Muscle of arm (tissue), 12 donors: Measurements from ENCODE around the gene ARHGAP26. TPM values are rescaled to one million over a fixed set of nuclear protein-coding genes. Genes with fewer than 3 reads are reported as not detected.
"Not testable (repeated sequence)": the region's sequence is repeated elsewhere in the genome, so short reads cannot be mapped to it uniquely, and the experiment has no call there.

Experiments used
- DNase-seq: peaks from one replicate; pipeline ENCODE4 v3.0.0-alpha.2; 2013
- polyA plus RNA-seq, 12 donors: library from polyadenylated mRNA; unstranded; fragments of 120-200 nt; gene quantifications; one replicate each; pipeline ENCODE4 v1.2.1, GENCODE V29; 2013; ENCODE audit not compliant: insufficient read length in 12 of 12

ARHGAP26 gene
- polyA plus RNA-seq, 12 donors = 12.3 to 34.1 (median 15.8) TPM; not detected in 1

DNA sequence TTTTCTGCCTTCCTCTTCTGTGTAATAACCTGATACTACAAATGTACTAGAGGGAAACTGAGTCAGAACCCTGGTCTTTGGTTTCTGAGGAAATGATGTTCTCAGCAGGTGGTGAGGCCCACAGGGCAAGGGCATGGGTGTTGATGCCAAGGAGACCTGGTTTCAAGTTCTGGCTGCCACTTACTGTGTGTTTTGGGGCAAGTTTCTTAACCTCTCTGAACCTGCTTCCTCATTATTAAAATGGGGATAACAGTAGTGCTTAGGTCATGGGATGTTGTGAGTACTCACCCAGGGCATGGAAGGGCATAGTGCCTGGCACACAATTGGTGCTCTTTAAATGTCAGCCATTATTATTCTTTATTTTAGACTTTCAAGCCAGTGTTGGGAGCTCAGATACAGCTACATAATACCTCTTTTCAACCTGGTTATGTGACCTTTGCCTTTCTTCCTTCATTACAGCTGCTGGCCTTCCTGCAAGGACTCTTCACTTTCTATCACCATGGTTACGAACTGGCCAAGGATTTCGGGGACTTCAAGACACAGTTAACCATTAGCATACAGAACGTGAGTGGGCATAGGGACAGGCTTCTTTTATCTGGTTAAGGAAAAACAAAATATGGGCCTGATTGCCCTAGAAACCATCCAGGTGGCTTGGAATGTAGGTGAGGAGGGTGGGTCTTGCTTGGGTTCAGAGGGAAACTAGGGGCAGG lies 131.5 kb downstream of the ARHGAP26 start:
- no peak for DNase-seq

DNA sequence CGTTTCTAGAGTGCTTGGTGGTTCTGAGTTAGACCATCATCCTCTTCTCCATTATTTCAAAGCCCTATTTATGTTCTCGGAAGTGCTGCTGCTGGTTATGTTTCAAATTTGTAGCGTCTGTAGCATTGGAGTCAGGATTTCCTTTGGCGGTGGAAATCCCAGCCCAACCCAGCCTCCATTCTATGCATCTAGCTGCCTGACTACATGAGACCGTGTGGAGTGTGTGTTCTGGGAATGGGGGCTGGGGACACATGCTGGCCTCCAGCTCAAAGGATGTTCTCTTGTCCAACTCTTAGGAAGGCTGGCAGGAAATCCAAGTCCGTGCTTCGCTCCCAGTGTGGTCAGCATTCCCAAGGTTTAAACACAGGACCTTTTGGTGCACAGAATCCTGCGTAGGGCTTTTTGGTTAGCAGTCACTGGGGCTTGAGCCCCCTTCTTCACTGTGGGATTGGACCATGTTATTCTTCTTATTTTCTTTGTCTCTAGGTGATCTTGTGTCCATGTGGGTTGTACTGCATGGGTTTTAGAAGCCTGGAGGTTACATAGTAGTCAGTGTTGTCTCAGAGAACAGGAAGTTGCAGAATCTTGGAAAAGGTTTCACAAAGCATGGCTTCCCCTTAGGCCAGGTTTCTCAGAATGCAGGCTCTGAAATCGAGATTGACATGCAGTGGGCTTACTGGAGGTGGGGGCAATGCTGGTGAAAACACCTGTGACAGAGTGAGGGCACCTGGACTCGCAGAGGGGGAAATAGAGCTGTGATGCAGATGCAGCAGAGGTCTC lies 132.2 kb downstream of the ARHGAP26 start:
- DNase-seq = no peak

DNA sequence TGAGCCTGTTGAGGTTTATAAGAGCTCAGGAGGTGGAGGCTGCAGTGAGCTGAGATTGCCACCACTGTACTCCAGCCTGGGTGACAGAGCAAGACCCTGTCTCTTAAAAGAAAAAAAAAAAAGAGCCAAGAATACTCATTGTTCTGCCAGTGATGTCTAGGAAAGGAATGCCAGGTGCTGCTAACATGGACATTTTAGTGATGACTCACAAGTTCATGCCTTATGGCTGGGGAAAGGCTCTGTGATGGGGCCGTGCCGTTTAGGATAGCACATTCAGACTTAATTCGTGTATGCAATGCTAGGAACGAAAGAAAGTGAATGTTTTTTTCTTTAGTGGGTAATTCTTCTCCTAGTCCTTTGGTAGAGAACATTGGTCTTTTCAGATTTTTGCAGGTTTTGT lies 134.2 kb downstream of the ARHGAP26 start:
- no peak for DNase-seq

DNA sequence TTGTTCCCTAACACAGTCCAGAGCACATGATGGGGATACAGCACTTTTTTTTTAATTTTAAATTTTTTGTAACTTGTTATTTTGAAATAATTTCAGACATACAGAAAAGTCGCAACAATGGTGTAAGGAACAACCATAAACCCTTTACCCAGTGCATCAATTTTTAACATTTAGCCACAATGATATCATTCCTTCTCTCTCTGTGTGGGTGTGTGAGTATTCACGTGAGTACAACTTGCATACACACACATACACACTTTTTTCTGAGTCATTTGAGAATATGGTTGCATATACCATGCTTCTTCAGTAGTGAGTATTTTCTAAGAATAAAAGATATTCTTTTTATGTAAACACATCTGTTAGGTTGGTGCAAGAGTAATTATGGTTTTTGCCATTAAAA lies 135.2 kb downstream of the ARHGAP26 start:
- DNase-seq = no peak

GRCh38 chr5:142906863-142907671 lies 136.9 kb downstream of the ARHGAP26 start:
- peak; percentile 79 for DNase-seq

DNA sequence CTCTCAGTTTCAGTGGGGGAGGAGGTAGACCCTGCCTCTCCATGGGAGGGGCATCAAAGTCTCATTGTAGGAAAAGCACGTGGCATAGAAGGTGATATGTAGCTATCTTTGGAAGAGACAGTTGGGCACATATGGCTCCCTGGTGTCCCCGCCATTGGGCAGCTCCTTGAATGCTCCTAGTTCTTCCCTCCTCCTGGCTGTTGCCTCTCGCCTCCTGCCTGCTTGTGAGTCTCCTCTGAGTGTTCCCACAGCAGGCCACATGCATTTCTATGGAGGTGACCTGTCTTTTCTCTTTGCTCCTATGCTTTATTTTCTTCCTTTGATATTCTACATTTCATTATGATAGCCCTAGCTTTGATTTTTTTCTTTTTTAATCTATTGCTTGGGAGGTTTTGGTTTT lies 138.5 kb downstream of the ARHGAP26 start:
- DNase-seq = no peak

DNA sequence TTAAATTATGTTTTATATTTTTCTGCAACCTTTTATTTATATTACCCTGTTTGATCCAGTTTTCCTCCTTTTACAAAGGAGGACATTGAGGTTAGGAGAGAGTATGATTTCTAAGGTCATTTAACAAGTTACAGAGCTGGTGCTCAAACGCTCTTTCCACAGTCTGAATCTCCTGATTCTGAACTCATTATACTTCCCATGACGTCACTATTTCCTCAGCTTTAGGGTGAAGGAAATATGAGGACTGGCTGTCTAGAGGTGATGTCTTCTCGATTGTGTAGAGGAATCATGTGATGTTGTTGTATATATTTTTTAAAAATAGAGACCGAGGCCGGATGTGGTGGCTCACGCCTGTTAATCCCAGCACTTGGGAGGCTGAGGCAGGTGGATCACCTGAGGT lies 140.0 kb downstream of the ARHGAP26 start:
- DNase-seq = no peak

GRCh38 chr5:142911170-142911569 lies 141.0 kb downstream of the ARHGAP26 start:
- no peak for DNase-seq

- no peak for DNase-seq
Observed at GRCh38 chr5:142911775-142912174, 141.6 kb downstream of the ARHGAP26 start.

DNA sequence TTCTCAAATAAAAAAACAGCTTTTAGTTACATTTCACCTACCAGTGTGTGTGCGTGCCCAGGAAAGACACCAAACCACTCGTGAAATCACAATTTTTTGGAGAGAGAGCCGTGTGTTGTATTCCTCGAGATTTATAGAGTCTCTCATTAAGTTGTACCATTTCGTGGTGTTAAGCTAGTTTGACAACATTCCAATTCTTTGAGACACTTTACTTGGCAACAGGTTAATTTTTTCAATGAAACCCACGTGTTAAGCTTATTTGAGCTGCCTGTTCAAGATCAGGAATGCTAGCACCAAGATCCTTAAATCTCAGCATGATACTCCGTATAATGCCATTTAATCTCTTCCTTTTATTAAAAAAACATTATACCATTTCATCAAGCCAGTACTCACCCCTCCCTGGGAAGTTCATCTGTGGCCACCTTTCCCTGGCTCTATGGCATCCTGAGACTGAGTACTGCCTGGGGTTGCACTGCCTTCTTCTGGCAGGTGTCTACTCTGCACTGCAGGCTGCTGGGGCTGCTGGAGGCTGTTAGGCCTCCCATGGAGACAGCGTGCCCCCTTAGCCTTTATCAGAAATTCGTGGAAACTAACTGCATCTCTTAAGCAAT lies 143.7 kb downstream of the ARHGAP26 start:
- no peak for DNase-seq

DNA sequence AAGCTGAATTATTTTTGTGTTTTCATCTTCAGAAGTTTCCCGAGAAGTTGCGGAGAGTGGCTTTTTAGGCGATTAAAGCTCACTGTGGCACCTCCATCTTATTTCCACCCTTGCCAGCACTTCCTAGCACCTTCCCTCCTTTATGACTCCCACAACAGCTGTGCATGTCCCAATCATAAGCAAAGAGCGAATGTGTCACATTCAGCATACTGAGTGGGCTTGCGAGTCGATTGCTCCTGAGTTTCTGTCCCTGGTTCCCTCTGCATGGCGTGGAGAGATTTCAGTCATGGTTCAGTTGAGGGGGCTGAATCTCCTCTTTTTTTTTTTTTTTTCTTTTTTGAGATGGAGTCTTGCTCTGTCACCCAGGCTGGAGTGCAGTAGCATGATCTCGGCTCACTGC lies 144.9 kb downstream of the ARHGAP26 start:
- DNase-seq = no peak

- no peak for DNase-seq
Observed at GRCh38 chr5:142915813-142916424, 145.7 kb downstream of the ARHGAP26 start.

DNA sequence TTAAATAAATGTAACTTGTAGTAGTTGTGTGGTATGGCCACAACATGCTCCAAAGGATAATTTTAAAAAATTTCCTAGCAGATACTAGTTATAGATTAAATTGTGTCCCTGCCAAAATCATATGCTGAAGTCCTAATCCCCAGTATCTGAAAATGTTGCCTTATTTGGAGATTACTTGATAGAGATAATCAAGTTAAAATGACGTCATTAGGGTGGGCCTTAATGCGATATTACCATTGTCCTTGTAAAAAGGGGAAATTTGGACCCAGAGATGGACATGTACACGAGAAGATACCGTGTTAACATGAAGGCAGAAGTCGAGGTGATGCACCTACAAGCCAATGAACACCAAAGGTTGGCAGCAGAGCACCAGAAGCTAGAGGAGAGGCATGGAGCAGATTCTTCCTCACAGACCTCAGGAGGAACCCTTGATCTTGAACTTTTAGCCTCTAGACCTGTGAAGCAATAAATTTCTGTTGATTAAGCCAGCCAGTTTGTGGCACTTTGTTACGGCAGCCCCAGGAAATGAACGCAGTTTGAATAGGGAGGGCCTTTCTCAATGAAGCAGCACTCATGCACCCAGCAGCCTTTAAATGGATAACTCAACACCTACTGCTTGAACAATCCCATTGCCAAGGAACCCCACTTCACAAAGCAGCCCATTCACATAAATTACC lies 148.9 kb downstream of the ARHGAP26 start:
- DNase-seq = no peak

GRCh38 chr5:142920849-142921612 lies 150.9 kb downstream of the ARHGAP26 start:
- no peak for DNase-seq

GRCh38 chr5:142922223-142922952 lies 152.2 kb downstream of the ARHGAP26 start:
- DNase-seq = no peak

GRCh38 chr5:142924135-142924883 lies 154.1 kb downstream of the ARHGAP26 start:
- no peak for DNase-seq

DNA sequence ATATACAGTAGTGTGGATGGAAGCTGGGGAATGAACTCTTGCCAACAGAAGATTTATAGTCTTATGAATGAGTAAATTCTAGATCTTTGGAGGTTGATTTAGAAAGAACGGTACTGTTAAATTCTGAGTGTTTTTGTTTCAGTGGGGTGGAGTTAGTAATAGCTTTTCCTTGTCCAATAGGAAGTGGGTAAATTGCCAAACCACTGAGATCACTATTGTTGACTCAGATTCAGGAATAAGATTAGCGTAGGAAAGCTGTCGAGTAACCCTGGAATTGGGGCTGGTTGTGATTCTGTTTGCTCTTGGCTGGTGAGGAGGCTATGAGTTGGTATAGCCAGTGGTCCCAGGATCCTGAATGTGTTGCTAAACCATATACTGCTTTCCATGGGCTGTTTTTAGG lies 155.6 kb downstream of the ARHGAP26 start:
- DNase-seq = peak; percentile 64

GRCh38 chr5:142926549-142926948 lies 156.4 kb downstream of the ARHGAP26 start:
- DNase-seq = no peak

- DNase-seq = not testable (repeated sequence)
Observed at GRCh38 chr5:142928999-142929398, 158.8 kb downstream of the ARHGAP26 start.
